IPS-NIHi7 (cell line): Measurements from ENCODE around the gene ABTB1.

Experiments
- DNase-seq: peaks from one replicate; pipeline ENCODE4 v3.0.0; 2012; ENCODE audit warnings: mixed read lengths; ENCODE audit errors: extremely low spot score

ABTB1 gene

GRCh38 chr3:127686512-127686894, 13.8 kb downstream of the ABTB1 start:
- DNase-seq: no peak

DNA sequence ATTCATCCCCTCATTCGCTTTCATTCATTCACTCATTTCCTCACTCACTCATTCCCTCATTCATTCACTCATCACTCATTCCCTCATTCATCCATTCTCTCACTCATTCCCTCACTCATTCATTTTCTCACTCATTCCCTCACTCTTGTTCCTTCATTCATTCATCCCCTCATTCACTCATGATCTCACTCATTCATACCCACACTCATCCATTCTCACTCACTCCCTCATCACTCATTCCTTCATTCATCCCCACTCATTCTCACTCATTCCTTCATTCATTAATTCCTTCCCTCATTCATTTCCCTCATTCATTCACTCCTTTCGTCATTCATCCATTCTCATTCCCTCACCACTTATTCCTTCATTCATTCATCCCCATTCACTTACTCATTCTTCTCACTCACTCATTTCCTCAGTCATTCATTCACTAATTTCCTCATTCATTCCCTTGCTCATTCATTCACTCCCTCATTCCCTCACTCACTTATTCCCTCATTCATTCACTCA, 14.5 kb downstream of the ABTB1 start:
- no peak for DNase-seq

GRCh38 chr3:127688022-127688415, 15.3 kb downstream of the ABTB1 start:
- DNase-seq: no peak

DNA sequence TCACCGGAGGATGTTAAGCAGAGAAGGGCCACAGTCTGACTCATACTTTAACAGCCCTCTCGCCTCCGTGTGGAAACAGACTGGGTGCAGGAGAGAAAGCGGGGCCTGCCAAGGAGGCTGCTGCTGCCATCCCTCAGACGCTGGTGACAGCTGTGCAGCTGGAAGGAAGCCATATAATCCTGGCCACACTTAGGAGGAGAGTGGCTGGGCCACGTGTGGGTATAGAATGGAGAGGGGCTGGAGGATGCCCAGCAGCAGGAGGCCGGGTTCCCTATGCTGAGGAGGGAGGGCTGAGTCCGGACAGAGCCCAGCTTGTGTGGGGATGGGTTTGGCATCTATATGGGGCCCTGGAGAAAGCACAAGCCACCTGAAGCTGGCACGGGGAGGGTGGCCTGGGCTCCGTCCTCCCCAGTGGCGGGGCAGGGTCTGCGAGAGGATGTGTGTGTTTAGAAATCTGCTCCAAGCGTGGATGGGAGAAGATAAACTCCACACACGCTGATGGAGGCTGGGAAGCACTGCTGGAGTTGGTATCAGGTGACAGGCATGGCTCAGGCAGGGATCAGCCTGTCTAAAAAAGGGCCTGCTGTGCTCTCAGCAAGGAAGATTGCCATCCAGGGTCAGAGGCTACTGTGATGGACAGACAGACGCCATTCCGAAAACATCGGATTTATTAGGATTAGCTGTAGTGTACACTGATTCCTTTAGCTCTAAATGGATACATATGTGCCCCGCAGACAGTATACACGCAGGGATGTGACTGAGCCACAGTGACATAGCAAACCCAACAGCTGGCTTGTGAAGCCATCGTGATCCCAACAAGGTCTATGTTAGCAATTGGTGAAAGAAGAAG, 15.9 kb downstream of the ABTB1 start:
- no peak for DNase-seq

- DNase-seq: no peak
Observed at GRCh38 chr3:127689266-127689860, 16.6 kb downstream of the ABTB1 start.

GRCh38 chr3:127690106-127690505, 17.4 kb downstream of the ABTB1 start:
- DNase-seq: no peak

- peak; percentile 63 for DNase-seq
Observed at GRCh38 chr3:127690823-127691452, 18.2 kb downstream of the ABTB1 start.

DNA sequence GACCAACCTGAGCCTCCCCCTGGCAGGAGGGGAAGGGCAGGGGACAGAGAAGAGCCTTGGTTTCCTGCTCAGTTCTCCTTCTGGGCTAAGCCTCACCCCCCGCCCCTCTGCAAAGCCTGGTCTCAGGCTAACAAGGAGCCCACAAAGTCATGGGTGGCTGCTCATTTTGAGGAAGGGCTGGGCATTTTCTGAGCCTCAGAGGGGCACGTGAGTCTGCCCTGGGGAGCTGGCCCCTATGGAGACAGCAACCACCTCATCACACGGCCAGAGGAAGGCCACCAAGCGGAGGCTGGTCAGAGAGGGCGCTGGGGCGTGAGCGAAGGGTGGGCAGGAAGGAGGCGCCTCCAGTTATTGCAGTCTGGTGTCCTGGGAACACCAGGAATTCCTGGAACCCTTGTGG, 18.7 kb downstream of the ABTB1 start:
- no peak for DNase-seq

GRCh38 chr3:127691974-127692373, 19.2 kb downstream of the ABTB1 start:
- DNase-seq: no peak

- DNase-seq: no peak
Observed at GRCh38 chr3:127692501-127693335, 20.0 kb downstream of the ABTB1 start.

DNA sequence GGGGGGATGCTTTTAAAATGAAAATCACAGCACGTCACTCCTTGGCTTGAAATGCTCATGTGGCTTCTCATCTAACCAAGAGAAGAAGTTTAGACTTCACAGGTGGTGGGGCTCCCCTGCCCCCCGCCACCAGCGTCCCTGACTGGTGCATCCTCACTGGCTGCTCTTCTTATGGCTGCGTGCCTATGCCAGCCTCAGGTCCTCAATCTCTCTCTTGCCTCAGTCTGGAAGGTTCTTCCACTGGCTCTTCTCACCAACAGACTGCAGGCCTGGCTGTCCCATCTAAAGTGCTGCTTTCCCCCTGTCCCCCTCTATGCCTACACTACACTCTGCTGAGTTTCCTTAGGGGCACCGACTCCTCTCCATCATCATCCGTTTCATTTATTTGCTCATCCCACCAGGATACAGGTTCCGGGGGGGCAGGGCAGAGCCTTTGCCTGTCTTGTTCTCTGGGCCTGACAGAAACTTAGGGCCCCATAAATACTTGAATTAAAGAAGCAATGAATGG, 20.6 kb downstream of the ABTB1 start:
- DNase-seq: no peak

DNA sequence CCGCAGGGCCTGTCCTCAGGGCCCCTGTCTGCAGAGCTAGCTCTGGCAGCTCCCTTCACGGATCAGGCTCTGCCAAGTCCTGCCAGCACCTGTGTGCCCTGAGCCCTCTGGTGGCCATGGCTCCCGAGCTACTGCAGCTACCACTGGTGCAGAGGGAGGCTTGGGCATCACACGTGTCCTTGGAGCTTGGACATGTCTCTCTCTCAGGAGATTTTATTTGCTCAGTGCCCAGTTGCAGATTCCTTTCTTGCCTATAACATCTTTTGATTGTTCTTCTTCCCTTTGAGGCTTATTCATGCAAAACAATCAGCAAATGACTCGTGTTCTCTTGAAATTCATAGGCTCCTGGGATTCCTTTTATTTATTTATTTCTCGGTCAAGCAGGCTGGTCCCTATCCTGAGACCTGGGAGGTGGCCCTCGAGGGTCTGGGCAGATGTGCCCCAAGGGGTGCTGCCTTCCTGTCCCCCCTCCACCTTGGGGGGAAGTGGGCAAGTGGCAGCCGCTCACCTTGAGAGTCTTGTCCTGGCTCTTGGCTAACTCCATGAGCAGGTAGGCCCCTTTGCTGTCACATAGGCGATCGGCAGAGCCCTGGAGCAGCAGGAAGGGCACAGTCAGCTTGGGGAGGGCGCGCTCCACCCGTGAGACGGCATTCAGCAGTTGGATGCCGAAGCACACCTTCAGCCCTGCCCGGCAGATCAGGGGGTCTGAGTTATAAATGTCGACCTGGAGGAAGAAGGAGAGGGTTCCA, 21.9 kb downstream of the ABTB1 start:
- peak; percentile 33 for DNase-seq

DNA sequence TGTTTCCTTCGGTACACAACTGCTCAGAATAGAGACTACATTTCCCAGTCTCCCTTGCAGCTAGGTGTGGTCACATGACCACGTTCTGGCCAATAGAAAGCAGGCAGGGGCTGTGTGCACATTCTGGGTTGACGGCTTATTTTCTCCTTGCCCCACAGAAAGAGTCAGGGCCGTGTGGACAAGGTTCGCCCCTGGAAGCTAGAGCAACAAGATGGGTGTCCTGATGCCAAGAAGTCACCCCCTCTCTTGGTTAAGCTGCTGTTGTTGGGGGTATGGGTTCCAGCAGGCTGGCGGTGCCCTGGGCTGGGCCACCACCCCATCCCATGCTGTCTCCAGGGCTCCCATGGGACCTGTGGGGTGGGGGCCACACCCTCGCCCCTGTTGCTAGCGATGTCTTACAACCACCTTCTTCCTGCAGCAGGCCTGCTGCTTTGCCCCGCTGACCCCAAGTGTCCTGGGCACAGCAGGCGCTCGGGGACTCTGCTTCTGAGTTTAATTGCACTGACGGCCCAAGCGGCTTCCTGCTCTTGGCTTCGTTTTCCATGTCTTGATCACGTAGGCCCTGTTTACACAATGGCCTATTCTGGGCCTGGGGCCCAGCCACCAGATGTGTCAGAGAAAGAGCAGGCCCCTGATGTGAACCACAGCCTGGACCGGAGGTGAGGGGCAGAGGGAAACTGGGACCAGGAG, 24.9 kb downstream of the ABTB1 start:
- DNase-seq: peak; percentile 71

DNA sequence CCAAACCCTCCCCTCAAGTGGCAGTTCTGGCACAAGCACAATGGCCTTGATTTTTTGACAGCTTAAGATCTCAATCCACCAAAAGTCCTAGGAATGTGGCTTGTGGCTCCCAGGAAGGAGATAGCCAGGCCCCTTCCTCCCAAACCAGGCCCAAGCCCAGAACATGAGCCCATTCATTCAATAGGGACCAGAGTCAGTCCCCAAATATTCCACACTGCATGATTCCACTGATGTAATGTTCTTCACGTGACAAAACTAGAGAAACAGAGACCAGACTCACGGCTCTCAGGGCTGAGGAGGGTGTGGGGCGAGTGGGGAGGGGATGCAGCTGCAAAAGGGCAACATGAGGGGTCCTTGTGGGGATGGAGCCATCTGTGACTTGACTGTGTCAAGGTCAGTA, 25.5 kb downstream of the ABTB1 start:
- no peak for DNase-seq

GRCh38 chr3:127698691-127699415, 26.1 kb downstream of the ABTB1 start:
- DNase-seq: no peak

- DNase-seq: no peak
Observed at GRCh38 chr3:127699416-127700300, 26.9 kb downstream of the ABTB1 start.

GRCh38 chr3:127700406-127700805, 27.7 kb downstream of the ABTB1 start:
- DNase-seq: no peak

DNA sequence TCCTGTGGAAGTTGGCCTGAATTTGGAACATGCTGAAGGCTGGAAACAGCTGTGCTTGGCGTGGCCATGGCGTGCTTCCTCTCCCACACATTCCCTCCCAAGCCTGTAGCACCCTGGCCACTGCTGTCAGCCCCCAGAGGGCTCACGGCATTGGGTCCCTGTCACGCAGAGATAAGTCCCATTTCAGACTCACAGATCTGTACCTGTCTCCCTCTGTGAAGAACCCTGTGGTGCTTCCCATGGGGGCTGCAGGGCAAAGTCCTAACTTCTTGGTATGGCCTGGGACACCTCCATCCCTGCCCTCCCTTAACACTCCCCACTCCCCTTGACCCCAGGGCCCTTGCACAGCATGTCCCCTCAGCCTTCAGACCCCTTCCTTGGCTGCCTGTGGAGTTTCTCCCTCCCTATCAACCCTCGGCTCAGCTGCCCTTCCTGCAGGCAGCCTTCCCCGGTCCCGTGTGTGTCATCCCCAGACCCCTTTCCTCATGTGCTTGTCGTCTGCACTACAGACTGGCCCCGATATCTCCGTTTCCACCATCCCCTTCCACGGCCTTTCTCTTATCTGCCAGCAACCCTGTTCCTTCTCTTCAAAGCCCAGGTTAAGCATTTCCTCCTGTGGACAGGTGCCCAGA, 28.6 kb downstream of the ABTB1 start:
- DNase-seq: no peak
